GM21390 (cell line): Measurements from ENCODE around the gene UBE2Z.
"Not testable (repeated sequence)": the region's sequence is repeated elsewhere in the genome, so short reads cannot be mapped to it uniquely, and the experiment has no call there.

ENCODE experiments used
- ATAC-seq: cut with Tn5 transposase; IDR thresholded peaks from one replicate; pipeline ENCODE4 v1.9.1; 2021; ENCODE audit not compliant: unreplicated experiment

Gene UBE2Z

GRCh38 chr17:48908047-48908843 lies at the start of gene UBE2Z:
UBE2Z (plus strand) TSS chr17:48908407; CDS start chr17:48908504, 97 bp downstream.
- ATAC-seq = peak; percentile 75

- no peak for ATAC-seq
Observed at GRCh38 chr17:48860034-48860433, 48.2 kb upstream of the UBE2Z start.

- no peak for ATAC-seq
Observed at GRCh38 chr17:48860456-48860855, 47.8 kb upstream of the UBE2Z start.

- ATAC-seq = no peak
Observed at GRCh38 chr17:48868916-48869500, 39.2 kb upstream of the UBE2Z start.

- ATAC-seq = no peak
Observed at GRCh38 chr17:48869821-48870318, 38.3 kb upstream of the UBE2Z start.

- no peak for ATAC-seq
Observed at GRCh38 chr17:48871035-48871550, 37.1 kb upstream of the UBE2Z start.

DNA sequence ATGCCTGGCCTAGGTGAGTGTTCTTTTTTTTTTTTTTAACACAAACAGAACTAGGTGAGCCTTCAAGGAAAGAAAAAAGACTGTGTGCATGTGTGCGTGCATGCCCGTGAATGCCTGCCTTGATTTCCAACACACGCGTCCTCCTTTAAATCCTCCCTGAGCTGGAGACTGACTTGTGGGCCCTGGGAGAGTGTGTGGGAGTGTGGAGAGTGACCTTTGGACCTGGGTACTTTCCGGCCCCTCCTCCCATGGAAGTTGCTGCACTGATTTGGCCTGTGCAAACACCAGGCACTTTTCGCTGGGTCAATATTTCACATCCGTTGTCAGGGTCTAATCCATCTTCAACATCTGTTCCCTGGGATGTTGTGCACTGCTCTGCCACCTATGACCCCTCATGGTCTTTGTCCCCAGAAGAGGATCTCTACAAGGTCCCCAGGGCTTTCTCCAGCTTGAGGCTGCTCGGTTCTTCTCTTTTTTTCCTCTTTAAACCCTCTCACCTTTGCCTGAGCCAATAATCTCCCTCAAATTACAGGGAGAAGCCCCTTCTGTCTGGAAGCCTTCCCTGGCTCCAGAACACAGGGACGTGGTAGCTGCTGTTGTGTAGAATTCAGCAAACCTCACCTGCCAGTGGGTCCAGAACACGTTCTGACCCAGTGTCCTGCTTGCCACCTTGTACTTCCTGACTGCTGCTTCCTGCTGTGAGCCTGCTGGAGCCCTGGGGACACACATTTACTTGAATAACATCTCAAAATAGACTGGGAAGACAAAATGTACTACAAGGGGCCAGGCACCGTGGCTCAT lies 36.5 kb upstream of the UBE2Z start:
- no peak for ATAC-seq

DNA sequence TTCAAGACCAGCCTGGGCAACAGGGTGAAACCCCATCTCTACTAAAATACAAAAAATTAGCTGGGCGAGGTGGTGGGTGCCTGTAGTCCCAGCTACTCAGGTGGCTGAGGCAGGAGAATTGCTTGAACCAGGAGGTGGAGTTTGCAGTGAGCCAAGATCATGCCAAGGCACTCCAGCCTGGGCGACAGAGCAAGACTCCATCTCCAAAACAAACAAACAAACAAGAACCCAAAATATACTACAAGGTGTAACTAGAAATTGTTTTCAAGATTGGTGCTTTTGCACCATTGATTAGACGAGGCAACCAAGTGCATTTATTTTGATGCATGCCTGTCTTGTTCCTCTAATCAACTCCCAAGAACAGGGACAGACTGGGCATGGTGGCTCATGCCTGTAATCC lies 35.8 kb upstream of the UBE2Z start:
- ATAC-seq = not testable (repeated sequence)

- no peak for ATAC-seq
Observed at GRCh38 chr17:48873209-48873608, 35.0 kb upstream of the UBE2Z start.

- ATAC-seq = no peak
Observed at GRCh38 chr17:48873696-48874443, 34.3 kb upstream of the UBE2Z start.

- ATAC-seq = no peak
Observed at GRCh38 chr17:48878920-48879898, 29.0 kb upstream of the UBE2Z start.

- ATAC-seq = no peak
Observed at GRCh38 chr17:48882272-48882671, 25.9 kb upstream of the UBE2Z start.

DNA sequence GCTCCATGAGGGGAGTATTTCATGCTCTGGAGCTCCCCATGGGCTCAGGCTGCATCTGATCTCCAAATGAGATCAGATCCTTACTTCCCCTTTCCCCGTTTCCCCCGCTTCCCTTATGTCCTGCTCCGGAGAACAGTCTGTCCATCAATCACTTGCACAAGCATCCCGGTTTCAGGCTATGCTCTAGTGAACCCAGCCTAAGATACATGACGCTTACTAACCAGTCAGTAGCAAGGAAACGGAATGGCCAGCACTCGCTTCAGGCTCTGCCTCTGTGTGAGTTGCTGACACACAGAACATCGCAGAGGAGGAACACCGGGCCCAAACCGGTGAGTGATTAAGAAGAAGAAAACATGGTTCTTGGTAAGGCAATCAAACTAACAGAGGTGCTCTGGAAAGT lies 25.0 kb upstream of the UBE2Z start:
- no peak for ATAC-seq

DNA sequence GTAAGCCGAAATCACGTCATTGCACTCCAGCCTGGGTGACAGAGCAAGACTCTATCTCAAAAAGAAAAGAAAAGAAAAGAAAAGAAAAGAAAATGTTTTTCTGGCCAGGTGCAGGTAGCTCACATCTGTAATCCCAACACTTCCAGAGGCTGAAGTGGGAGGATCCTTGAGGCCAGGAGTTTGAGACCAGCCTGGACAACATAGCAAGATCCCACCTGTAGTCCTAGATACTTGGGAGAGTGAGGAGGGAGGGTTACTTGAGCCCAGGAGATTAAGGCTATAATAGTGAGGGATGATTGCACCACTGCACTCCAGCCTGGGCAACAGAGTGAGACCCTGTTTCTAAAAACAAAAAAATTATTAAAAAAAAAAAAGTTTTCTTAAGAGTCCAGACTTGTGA lies 18.1 kb upstream of the UBE2Z start:
- ATAC-seq = no peak

- no peak for ATAC-seq
Observed at GRCh38 chr17:48892940-48893645, 15.1 kb upstream of the UBE2Z start.

DNA sequence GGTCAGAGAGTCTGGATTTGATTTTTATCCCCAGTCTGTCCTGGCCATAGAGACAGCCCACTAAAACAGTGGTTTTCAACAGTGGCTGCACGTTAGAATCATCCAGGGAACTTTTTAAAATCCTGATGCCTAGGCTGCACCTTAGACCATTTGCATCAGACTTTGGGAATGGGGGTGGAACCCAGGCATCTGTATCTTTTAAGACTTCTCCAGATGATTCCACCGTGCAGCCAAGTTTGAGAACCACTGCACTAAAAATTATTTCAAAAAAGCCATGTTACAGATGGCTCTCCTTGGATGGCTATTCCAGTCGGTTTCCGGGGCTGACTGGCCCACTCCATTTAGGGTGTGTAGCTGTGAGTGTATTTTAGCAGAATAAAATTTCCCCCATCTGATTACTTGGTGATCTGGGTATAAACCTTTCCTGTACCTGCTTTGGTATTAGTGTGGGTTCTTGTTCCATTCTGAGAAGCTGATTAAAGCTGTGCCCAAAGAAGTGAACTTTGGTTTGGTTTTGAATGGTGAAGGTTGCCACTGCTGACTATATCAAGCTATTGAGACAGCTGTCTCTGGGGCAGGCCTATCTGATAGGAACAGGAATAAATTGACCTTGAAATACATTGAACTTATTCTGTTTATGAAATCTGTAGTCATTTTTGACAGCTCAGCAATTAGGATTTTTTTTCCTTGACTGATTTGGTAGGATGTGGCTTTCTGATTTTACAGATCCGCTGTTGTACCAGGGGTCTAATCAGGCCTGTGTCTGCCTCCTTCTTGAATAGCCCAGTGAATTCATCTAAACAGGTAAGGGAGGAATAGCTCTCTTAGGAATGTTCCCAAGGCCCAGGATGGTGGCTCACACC lies 14.3 kb upstream of the UBE2Z start:
- no peak for ATAC-seq

- no peak for ATAC-seq
Observed at GRCh38 chr17:48894886-48895285, 13.3 kb upstream of the UBE2Z start.

GRCh38 chr17:48901241-48901640 lies 7.0 kb upstream of the UBE2Z start:
- no peak for ATAC-seq
